ENCODE measurements around the gene PVR.

DNA sequence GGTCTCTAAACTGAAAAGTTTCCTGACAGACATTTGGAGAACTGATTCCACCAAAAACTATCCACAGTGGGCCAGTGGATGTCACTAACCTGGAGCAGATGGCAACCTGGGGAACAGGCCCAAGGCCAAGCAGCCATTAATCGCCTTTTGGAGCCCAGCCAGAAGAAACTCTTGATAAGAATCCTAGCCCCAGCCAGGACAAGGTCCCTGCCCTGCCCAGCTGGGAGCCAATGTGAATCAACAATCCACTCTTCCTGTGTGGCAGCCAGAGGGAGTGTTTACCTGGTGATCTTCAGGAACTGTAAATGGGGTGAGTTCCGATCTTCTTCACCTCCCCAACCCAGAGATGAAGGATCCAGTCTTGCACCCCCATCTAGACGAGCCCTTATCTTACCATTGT lies 44.8 kb upstream of the PVR start:
- TF ChIP-seq, protein P1, sequence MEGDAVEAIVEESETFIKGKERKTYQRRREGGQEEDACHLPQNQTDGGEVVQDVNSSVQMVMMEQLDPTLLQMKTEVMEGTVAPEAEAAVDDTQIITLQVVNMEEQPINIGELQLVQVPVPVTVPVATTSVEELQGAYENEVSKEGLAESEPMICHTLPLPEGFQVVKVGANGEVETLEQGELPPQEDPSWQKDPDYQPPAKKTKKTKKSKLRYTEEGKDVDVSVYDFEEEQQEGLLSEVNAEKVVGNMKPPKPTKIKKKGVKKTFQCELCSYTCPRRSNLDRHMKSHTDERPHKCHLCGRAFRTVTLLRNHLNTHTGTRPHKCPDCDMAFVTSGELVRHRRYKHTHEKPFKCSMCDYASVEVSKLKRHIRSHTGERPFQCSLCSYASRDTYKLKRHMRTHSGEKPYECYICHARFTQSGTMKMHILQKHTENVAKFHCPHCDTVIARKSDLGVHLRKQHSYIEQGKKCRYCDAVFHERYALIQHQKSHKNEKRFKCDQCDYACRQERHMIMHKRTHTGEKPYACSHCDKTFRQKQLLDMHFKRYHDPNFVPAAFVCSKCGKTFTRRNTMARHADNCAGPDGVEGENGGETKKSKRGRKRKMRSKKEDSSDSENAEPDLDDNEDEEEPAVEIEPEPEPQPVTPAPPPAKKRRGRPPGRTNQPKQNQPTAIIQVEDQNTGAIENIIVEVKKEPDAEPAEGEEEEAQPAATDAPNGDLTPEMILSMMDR (IDR thresholded peaks at IDR 0.05 in 2 of 3, conservative IDR thresholded peaks at IDR 0.05 in 1 of 3; ENCODE audit: control insufficient read depth in 2 of 3, extremely low read depth in 1 of 3, insufficient read depth in 1 of 3, low read depth in 3 of 3, low read length in 3 of 3) = no peak
- no peak for TF ChIP-seq NFIC (IDR thresholded peaks at IDR 0.05; ENCODE audit: low read depth, low read length)
- TF ChIP-seq YY1 (IDR thresholded peaks at IDR 0.05; ENCODE audit: low read depth, low read length) = no peak
- no peak for TF ChIP-seq RFX5 (IDR thresholded peaks at IDR 0.05; ENCODE audit: low read depth, low read length)
- TF ChIP-seq, protein P2, sequence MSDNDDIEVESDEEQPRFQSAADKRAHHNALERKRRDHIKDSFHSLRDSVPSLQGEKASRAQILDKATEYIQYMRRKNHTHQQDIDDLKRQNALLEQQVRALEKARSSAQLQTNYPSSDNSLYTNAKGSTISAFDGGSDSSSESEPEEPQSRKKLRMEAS (IDR thresholded peaks at IDR 0.05; ENCODE audit: low read depth, low read length) = no peak
- TF ChIP-seq, protein P3, sequence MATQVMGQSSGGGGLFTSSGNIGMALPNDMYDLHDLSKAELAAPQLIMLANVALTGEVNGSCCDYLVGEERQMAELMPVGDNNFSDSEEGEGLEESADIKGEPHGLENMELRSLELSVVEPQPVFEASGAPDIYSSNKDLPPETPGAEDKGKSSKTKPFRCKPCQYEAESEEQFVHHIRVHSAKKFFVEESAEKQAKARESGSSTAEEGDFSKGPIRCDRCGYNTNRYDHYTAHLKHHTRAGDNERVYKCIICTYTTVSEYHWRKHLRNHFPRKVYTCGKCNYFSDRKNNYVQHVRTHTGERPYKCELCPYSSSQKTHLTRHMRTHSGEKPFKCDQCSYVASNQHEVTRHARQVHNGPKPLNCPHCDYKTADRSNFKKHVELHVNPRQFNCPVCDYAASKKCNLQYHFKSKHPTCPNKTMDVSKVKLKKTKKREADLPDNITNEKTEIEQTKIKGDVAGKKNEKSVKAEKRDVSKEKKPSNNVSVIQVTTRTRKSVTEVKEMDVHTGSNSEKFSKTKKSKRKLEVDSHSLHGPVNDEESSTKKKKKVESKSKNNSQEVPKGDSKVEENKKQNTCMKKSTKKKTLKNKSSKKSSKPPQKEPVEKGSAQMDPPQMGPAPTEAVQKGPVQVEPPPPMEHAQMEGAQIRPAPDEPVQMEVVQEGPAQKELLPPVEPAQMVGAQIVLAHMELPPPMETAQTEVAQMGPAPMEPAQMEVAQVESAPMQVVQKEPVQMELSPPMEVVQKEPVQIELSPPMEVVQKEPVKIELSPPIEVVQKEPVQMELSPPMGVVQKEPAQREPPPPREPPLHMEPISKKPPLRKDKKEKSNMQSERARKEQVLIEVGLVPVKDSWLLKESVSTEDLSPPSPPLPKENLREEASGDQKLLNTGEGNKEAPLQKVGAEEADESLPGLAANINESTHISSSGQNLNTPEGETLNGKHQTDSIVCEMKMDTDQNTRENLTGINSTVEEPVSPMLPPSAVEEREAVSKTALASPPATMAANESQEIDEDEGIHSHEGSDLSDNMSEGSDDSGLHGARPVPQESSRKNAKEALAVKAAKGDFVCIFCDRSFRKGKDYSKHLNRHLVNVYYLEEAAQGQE (IDR thresholded peaks at IDR 0.05; ENCODE audit: low read depth, low read length) = no peak
- TF ChIP-seq ESRRA (IDR thresholded peaks at IDR 0.05; ENCODE audit: low read length) = no peak
- TF ChIP-seq, protein P4, sequence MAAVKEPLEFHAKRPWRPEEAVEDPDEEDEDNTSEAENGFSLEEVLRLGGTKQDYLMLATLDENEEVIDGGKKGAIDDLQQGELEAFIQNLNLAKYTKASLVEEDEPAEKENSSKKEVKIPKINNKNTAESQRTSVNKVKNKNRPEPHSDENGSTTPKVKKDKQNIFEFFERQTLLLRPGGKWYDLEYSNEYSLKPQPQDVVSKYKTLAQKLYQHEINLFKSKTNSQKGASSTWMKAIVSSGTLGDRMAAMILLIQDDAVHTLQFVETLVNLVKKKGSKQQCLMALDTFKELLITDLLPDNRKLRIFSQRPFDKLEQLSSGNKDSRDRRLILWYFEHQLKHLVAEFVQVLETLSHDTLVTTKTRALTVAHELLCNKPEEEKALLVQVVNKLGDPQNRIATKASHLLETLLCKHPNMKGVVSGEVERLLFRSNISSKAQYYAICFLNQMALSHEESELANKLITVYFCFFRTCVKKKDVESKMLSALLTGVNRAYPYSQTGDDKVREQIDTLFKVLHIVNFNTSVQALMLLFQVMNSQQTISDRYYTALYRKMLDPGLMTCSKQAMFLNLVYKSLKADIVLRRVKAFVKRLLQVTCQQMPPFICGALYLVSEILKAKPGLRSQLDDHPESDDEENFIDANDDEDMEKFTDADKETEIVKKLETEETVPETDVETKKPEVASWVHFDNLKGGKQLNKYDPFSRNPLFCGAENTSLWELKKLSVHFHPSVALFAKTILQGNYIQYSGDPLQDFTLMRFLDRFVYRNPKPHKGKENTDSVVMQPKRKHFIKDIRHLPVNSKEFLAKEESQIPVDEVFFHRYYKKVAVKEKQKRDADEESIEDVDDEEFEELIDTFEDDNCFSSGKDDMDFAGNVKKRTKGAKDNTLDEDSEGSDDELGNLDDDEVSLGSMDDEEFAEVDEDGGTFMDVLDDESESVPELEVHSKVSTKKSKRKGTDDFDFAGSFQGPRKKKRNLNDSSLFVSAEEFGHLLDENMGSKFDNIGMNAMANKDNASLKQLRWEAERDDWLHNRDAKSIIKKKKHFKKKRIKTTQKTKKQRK (IDR thresholded peaks at IDR 0.05; ENCODE audit: low read depth, low read length) = no peak
- no peak for TF ChIP-seq CBX5 (IDR thresholded peaks at IDR 0.05; ENCODE audit: low read depth)
- TF ChIP-seq, protein P5, sequence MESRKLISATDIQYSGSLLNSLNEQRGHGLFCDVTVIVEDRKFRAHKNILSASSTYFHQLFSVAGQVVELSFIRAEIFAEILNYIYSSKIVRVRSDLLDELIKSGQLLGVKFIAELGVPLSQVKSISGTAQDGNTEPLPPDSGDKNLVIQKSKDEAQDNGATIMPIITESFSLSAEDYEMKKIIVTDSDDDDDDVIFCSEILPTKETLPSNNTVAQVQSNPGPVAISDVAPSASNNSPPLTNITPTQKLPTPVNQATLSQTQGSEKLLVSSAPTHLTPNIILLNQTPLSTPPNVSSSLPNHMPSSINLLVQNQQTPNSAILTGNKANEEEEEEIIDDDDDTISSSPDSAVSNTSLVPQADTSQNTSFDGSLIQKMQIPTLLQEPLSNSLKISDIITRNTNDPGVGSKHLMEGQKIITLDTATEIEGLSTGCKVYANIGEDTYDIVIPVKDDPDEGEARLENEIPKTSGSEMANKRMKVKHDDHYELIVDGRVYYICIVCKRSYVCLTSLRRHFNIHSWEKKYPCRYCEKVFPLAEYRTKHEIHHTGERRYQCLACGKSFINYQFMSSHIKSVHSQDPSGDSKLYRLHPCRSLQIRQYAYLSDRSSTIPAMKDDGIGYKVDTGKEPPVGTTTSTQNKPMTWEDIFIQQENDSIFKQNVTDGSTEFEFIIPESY (IDR thresholded peaks at IDR 0.05) = no peak
